ENCODE measurements around the gene TCF3. TPM values are rescaled to one million over a fixed set of nuclear protein-coding genes. Genes with fewer than 3 reads are reported as not detected.

The TCF3 gene
- total RNA-seq, 1 donor from 2014 or later: 44.4 TPM

DNA sequence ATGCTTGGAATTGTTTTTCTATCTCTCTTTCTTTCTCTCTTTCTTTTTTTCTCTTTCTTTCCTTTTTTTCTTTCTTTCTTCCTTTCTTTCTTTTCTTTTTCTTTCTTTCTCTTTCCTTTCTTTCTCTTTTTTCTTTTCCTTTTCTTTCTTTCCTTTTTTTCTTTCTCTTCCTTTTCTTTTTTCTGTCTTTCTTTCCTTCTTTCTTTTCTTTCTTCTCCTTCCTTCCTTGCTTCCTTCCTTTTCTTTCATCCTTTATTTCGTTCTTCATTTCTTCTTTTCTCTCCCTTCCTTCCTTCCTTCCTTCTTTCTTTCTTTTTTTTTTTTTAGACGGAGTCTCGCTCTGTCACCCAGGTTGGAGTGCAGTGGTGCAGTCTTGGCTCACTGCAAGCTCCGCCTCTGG, 82.4 kb downstream of the TCF3 start:
- H3K36me3 ChIP-seq (ENCODE audit: control insufficient read depth in 3 of 3, insufficient read depth in 3 of 3, low read length in 3 of 3): no peaks in the 10 kb centered on the region
- H3K27ac ChIP-seq (ENCODE audit: low read depth, low read length): no peak overlapping the region
- H3K9me3 ChIP-seq (ENCODE audit: control insufficient read depth in 3 of 3, low read length in 3 of 3): no peaks in the 10 kb centered on the region
- no peak overlapping the region for H3K9ac ChIP-seq (ENCODE audit: low read depth in 1 of 3, low read length in 3 of 3)
- no peak overlapping the region for H3K4me3 ChIP-seq (ENCODE audit: low read length in 3 of 3)
- H3K27me3 ChIP-seq (ENCODE audit: control insufficient read depth in 3 of 3, insufficient read depth in 3 of 3, low read length in 3 of 3): peaks cover 2 to 10% (median 9%) of the 10 kb centered on the region in 3 donors
- peaks cover 4 to 5% (median 4%) of the 10 kb centered on the region in 3 donors for H3K4me1 ChIP-seq (ENCODE audit: control insufficient read depth in 3 of 3, insufficient read depth in 3 of 3, low read length in 3 of 3)

DNA sequence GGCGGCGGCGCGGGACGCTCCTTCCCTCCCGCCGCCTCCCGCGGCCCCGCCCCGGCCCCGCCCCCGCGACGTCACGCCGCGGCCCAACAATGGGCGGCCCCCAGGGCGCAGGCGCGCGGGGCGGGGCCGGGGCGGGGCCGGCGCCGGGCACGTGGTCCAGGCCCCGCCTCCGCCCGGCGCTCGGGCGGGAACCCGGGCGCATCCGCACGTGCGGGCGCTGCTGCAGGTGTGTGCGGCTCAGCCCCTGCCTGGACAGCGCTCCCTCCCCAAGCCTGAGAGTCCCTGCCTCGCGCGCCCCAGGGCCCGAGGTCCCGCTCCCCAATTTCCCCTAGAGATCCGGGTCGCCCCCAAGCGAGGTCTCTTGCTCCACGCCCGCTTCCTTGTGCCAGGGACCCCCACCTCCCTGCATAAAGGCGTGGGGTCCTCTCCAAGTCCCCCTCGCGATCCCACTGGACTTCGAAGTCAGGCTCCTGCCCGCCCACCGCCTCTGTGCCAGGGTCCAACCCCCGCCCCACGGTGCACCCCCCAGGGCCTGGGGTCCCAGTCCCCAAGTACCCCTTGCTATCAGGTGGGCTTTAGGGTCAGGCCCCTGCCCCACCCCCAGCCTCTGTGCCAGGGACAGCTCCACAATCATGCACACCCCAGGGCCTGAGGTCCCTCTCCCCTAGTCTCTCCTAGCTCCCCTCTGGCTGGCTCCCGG, 83.9 kb downstream of the TCF3 start, which contains the start of gene MEX3D:
Gene MEX3D (minus strand): TSS at position 6 of the 700 bp plus-strand sequence. CDS start 267 bp downstream, outside the sequence.
- Histone ChIP-seq H3K4me1 (ENCODE audit: control insufficient read depth in 3 of 3, insufficient read depth in 3 of 3, low read length in 3 of 3) (peaks cover 4 to 5% (median 4%) of the 10 kb centered on the region in 3 donors), H3K36me3 (ENCODE audit: control insufficient read depth in 3 of 3, insufficient read depth in 3 of 3, low read length in 3 of 3) (no peaks in the 10 kb centered on the region), H3K9me3 (ENCODE audit: control insufficient read depth in 3 of 3, low read length in 3 of 3) (no peaks in the 10 kb centered on the region), H3K4me3 (ENCODE audit: low read length in 3 of 3) (peak within 1 kb of the TSS in 2 of 3 donors; percentile 46 to 70), H3K9ac (ENCODE audit: low read depth in 1 of 3, low read length in 3 of 3) (peak within 1 kb of the TSS in 1 of 3 donors; percentile 62), H3K27ac (ENCODE audit: low read depth, low read length) (no peak within 1 kb of the TSS), H3K27me3 (ENCODE audit: control insufficient read depth in 3 of 3, insufficient read depth in 3 of 3, low read length in 3 of 3) (peaks cover 2 to 11% (median 10%) of the 10 kb centered on the region in 3 donors)

DNA sequence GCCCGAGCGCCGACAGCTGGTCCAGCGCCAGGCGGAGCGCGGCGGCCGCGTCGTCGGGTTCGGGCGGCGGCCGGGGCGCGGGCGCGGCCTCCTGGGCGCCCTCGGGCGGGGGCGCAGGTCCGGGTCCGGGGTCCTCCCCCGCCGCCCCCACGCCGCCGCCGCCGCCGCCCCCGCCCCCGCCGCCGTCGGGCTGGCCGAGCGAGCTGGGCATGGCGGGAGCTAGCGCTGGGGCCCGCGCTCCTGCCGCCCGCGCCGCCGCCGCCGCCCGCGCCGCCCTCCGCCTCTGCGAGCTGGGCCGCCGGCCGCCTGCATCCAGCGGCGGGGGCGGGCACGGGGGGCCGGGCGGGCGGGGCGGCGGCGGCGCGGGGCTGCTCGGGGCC, 84.6 kb downstream of the TCF3 start:
- Histone ChIP-seq H3K27ac (ENCODE audit: low read depth, low read length) (no peak overlapping the region), H3K4me3 (ENCODE audit: low read length in 3 of 3) (no peak overlapping the region), H3K9ac (ENCODE audit: low read depth in 1 of 3, low read length in 3 of 3) (no peak overlapping the region), H3K4me1 (ENCODE audit: control insufficient read depth in 3 of 3, insufficient read depth in 3 of 3, low read length in 3 of 3) (peaks cover 4 to 5% (median 4%) of the 10 kb centered on the region in 3 donors), H3K27me3 (ENCODE audit: control insufficient read depth in 3 of 3, insufficient read depth in 3 of 3, low read length in 3 of 3) (peaks cover 2 to 11% (median 10%) of the 10 kb centered on the region in 3 donors), H3K9me3 (ENCODE audit: control insufficient read depth in 3 of 3, low read length in 3 of 3) (no peaks in the 10 kb centered on the region), H3K36me3 (ENCODE audit: control insufficient read depth in 3 of 3, insufficient read depth in 3 of 3, low read length in 3 of 3) (no peaks in the 10 kb centered on the region)

GRCh38 chr19:1567116-1567847, 85.1 kb downstream of the TCF3 start:
- H3K36me3 ChIP-seq (ENCODE audit: control insufficient read depth in 3 of 3, insufficient read depth in 3 of 3, low read length in 3 of 3): no peaks in the 10 kb centered on the region
- no peaks in the 10 kb centered on the region for H3K9me3 ChIP-seq (ENCODE audit: control insufficient read depth in 3 of 3, low read length in 3 of 3)
- no peak overlapping the region for H3K27ac ChIP-seq (ENCODE audit: low read depth, low read length)
- H3K4me3 ChIP-seq (ENCODE audit: low read length in 3 of 3): peak overlapping the region in 2 of 3 donors; percentile 46 to 70
- H3K27me3 ChIP-seq (ENCODE audit: control insufficient read depth in 3 of 3, insufficient read depth in 3 of 3, low read length in 3 of 3): peaks cover 2 to 11% (median 7%) of the 10 kb centered on the region in 3 donors
- H3K4me1 ChIP-seq (ENCODE audit: control insufficient read depth in 3 of 3, insufficient read depth in 3 of 3, low read length in 3 of 3): peaks cover 4 to 5% (median 4%) of the 10 kb centered on the region in 3 donors
- peak overlapping the region in 2 of 3 donors; percentile 62 to 68 for H3K9ac ChIP-seq (ENCODE audit: low read depth in 1 of 3, low read length in 3 of 3)

GRCh38 chr19:1566392-1567115, 85.9 kb downstream of the TCF3 start:
- Histone ChIP-seq H3K27ac (ENCODE audit: low read depth, low read length) (no peak overlapping the region), H3K36me3 (ENCODE audit: control insufficient read depth in 3 of 3, insufficient read depth in 3 of 3, low read length in 3 of 3) (no peaks in the 10 kb centered on the region), H3K4me3 (ENCODE audit: low read length in 3 of 3) (peak overlapping the region; percentile 32 to 61 (median 54))

GRCh38 chr19:1563251-1563650, 89.2 kb downstream of the TCF3 start:
- H3K27me3 ChIP-seq (ENCODE audit: control insufficient read depth in 3 of 3, insufficient read depth in 3 of 3, low read length in 3 of 3): peaks cover 0 to 11% (median 7%) of the 10 kb centered on the region in 3 donors
- no peak overlapping the region for H3K4me3 ChIP-seq (ENCODE audit: low read length in 3 of 3)
- no peak overlapping the region for H3K27ac ChIP-seq (ENCODE audit: low read depth, low read length)
- no peaks in the 10 kb centered on the region for H3K36me3 ChIP-seq (ENCODE audit: control insufficient read depth in 3 of 3, insufficient read depth in 3 of 3, low read length in 3 of 3)
- H3K4me1 ChIP-seq (ENCODE audit: control insufficient read depth in 3 of 3, insufficient read depth in 3 of 3, low read length in 3 of 3): peaks cover 0 to 4% (median 2%) of the 10 kb centered on the region in 3 donors
- no peak overlapping the region for H3K9ac ChIP-seq (ENCODE audit: low read depth in 1 of 3, low read length in 3 of 3)
- H3K9me3 ChIP-seq (ENCODE audit: control insufficient read depth in 3 of 3, low read length in 3 of 3): no peaks in the 10 kb centered on the region

More at GRCh38 chr19:1566392-1567115, 85.9 kb downstream of the TCF3 start:
- Histone ChIP-seq H3K9me3 (ENCODE audit: control insufficient read depth in 3 of 3, low read length in 3 of 3) (no peaks in the 10 kb centered on the region), H3K4me1 (ENCODE audit: control insufficient read depth in 3 of 3, insufficient read depth in 3 of 3, low read length in 3 of 3) (peaks cover 4 to 5% (median 4%) of the 10 kb centered on the region in 3 donors), H3K9ac (ENCODE audit: low read depth in 1 of 3, low read length in 3 of 3) (peak overlapping the region; percentile 23 to 68 (median 62)), H3K27me3 (ENCODE audit: control insufficient read depth in 3 of 3, insufficient read depth in 3 of 3, low read length in 3 of 3) (peaks cover 2 to 11% (median 7%) of the 10 kb centered on the region in 3 donors)

DNA sequence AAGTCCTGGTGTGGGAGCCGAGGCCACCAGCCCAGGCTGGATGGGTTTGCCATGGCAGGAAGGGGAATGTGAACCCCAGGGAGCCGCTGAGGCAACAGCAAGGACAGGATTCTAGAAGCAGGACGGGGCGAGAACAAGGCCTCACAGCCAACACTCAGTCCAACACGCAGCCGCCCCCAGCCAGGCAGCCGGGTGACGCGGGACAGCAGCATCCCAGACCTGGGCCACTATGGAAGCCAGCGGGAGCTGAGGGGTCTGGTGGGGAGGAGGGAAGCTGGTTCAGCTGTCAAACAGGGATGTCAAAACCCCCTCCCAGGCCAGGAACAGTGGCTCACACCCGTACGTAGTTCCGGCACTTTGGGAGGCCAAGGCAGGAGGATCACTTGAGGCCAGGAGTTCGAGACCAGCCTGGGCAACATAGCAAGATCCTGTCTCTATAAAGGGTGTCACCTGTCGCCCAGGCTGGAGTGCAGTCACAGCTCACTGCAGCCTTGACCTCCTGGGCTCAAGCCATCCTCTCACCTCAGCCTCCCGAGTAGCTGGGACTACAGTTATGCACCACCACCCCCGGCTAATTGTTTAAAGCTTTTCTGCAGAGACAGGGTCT, 91.1 kb downstream of the TCF3 start:
- Histone ChIP-seq H3K27ac (ENCODE audit: low read depth, low read length) (no peak overlapping the region), H3K36me3 (ENCODE audit: control insufficient read depth in 3 of 3, insufficient read depth in 3 of 3, low read length in 3 of 3) (no peaks in the 10 kb centered on the region), H3K27me3 (ENCODE audit: control insufficient read depth in 3 of 3, insufficient read depth in 3 of 3, low read length in 3 of 3) (peaks cover 0 to 11% (median 7%) of the 10 kb centered on the region in 3 donors), H3K9me3 (ENCODE audit: control insufficient read depth in 3 of 3, low read length in 3 of 3) (no peaks in the 10 kb centered on the region), H3K4me1 (ENCODE audit: control insufficient read depth in 3 of 3, insufficient read depth in 3 of 3, low read length in 3 of 3) (peaks cover 0 to 4% (median 2%) of the 10 kb centered on the region in 3 donors), H3K4me3 (ENCODE audit: low read length in 3 of 3) (no peak overlapping the region), H3K9ac (ENCODE audit: low read depth in 1 of 3, low read length in 3 of 3) (no peak overlapping the region)

DNA sequence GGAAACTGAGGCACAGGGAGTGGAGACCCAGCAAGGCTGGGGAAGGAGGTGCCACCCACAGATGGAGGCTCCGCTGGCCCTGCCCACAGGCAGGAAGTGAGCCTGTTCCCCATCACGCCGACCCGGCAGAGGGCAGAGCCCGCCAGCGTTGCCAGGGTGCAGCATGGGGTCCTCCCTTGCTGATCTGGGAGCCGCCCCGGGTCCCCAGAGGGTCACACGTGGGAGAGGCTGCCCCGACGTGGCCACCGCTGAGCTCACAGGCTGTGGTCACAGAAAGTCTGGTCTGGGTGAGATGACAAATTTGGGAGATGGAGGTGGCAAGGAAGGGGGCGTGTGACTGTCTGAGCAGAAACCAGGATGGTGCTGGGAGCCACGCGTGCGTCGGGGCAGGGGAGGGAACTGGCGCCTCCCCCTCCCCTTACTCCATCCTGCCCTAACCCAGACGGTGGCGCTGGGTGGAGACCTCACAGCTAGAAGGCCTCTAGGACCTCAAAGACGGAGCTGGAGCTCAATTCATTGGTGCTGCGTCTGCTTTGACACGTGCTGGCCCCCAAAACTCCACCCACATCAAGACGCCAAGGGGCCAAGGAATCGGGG, 92.0 kb downstream of the TCF3 start:
- H3K4me1 ChIP-seq (ENCODE audit: control insufficient read depth in 3 of 3, insufficient read depth in 3 of 3, low read length in 3 of 3): no peaks in the 10 kb centered on the region
- H3K27me3 ChIP-seq (ENCODE audit: control insufficient read depth in 3 of 3, insufficient read depth in 3 of 3, low read length in 3 of 3): peaks cover 0 to 2% (median 0%) of the 10 kb centered on the region in 3 donors
- no peak overlapping the region for H3K27ac ChIP-seq (ENCODE audit: low read depth, low read length)
- no peaks in the 10 kb centered on the region for H3K9me3 ChIP-seq (ENCODE audit: control insufficient read depth in 3 of 3, low read length in 3 of 3)
- H3K36me3 ChIP-seq (ENCODE audit: control insufficient read depth in 3 of 3, insufficient read depth in 3 of 3, low read length in 3 of 3): no peaks in the 10 kb centered on the region
- H3K9ac ChIP-seq (ENCODE audit: low read depth in 1 of 3, low read length in 3 of 3): no peak overlapping the region
- H3K4me3 ChIP-seq (ENCODE audit: low read length in 3 of 3): no peak overlapping the region

All from skeletal muscle tissue (tissue), 4 donors.